NK-92 (cell line): ENCODE results near the gene NIPSNAP3A.

Source experiments
- DNase-seq: peaks from one replicate; lab custom pipeline; 2025; ENCODE audit not compliant: unreplicated experiment; lab: John Stamatoyannopoulos, UW

NIPSNAP3A gene

GRCh38 chr9:104802906-104803305 is 55.4 kb downstream of the NIPSNAP3A start:
- DNase-seq, result no peak

- no peak for DNase-seq
These were observed 58.0 kb downstream of the NIPSNAP3A start for GRCh38 chr9:104805441-104805840.

DNA sequence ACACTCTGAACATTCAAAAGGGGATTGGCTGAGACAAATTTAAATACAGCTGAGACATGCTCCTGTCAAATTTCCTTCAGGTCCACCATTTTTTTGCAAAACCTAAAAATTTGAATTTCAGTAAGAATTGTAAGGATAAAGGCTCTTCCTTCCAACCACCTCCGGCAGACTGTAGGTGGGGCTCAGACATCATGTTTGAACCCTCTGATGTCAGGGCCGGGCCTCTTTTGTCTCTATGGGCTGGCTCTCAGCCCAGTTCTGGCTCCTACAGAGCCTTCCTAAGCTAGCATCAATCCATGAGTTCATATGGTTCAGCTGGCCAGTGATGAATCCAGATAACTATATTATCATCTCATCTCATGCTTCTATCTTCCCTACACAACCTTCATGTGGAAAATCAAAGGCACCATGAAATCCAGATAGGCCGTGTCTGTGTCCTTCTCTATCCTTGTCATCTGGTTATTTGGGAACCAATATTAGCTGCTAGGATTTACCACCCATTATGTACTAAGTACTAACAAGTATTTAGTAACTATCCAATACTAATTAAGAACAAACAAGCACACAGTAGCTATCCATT is 60.6 kb downstream of the NIPSNAP3A start:
- DNase-seq, result no peak
